CD4-positive, alpha-beta T cell (primary cell): Measurements from ENCODE around the gene RNF144A. TPM values are rescaled to one million over a fixed set of nuclear protein-coding genes. Genes with fewer than 3 reads are reported as not detected.
A peak's percentile ranks its signal among the peaks of the same experiment; 100 is the strongest.

Source experiments
- ATAC-seq: fragments of 200-7000 bp; cut with Tn5 transposase; one replicate; pipeline ENCODE4 v1.10.0; 2022; ENCODE audit warnings: mild to moderate bottlenecking; ENCODE audit not compliant: poor library complexity
- CTCF ChIA-PET: fragments of 350-600 bp; sonication (Branson Sonifier 250); formaldehyde crosslinking; loops from one replicate; lab custom pipeline; 2021; ENCODE audit warnings: antibody characterized with exemption, inconsistent platforms; lab: Charles Lee
- POLR2A ChIA-PET: fragments of 350-600 bp; sonication (Branson Sonifier 250); formaldehyde crosslinking; loops from one replicate; lab custom pipeline; 2021; ENCODE audit warnings: antibody characterized with exemption, inconsistent platforms; lab: Charles Lee
- DNase-seq, 14 experiments: peaks; one replicate each; pipeline ENCODE4 v3.0.0-alpha.2; 2013 to 2020; ENCODE audit warnings: mixed read lengths in 2 of 14
- H3K27ac ChIP-seq, 2 donors: one replicate each; pipeline versions ENCODE4 v1.5.1 to v1.7.0; 2013; ENCODE audit warnings: low read length in 2 of 2, low read depth in 1 of 2, mild to moderate bottlenecking in 1 of 2
- H3K27me3 ChIP-seq, 2 experiments: 1 replicate in 1 of 2; 2 replicates in 1 of 2; pipeline versions ENCODE4 v1.6.1 to v1.7.0; 2013; ENCODE audit warnings: low read length in 2 of 2, control low read depth in 1 of 2, mild to moderate bottlenecking in 1 of 2, moderate library complexity in 1 of 2; ENCODE audit not compliant: insufficient read depth in 2 of 2, control insufficient read depth in 1 of 2
- H3K36me3 ChIP-seq: one replicate; pipeline ENCODE4 v1.6.1; 2013; ENCODE audit warnings: low read length, control low read depth; ENCODE audit not compliant: insufficient read depth
- H3K4me1 ChIP-seq: one replicate; pipeline ENCODE4 v1.6.1; 2013; ENCODE audit warnings: low read length, control low read depth; ENCODE audit not compliant: insufficient read depth
- H3K4me3 ChIP-seq: one replicate; pipeline ENCODE4 v1.5.1; 2013; ENCODE audit warnings: mild to moderate bottlenecking, low read length, moderate library complexity
- H3K9me3 ChIP-seq, 2 experiments: 1 replicate in 1 of 2; 2 replicates in 1 of 2; pipeline versions ENCODE4 v1.6.1 to v1.7.0; 2013; ENCODE audit warnings: low read length in 2 of 2, mild to moderate bottlenecking in 2 of 2, control low read depth in 1 of 2, moderate library complexity in 1 of 2; ENCODE audit not compliant: control insufficient read depth in 1 of 2, insufficient read depth in 1 of 2
- H3K27ac Mint-ChIP-seq: one replicate; pipeline ENCODE4 v1.8.0; 2020; ENCODE audit warnings: mixed read lengths
- H3K27me3 Mint-ChIP-seq: one replicate; pipeline ENCODE4 v1.8.0; 2021; ENCODE audit warnings: mixed read lengths
- H3K36me3 Mint-ChIP-seq: one replicate; pipeline ENCODE4 v1.8.0; 2021; ENCODE audit warnings: low read depth, mixed read lengths
- H3K4me1 Mint-ChIP-seq: one replicate; pipeline ENCODE4 v1.8.0; 2021; ENCODE audit warnings: low read depth, mixed read lengths
- H3K4me3 Mint-ChIP-seq: one replicate; pipeline ENCODE4 v1.8.0; 2020; ENCODE audit warnings: mild to moderate bottlenecking, mixed read lengths
- H3K9me3 Mint-ChIP-seq: one replicate; pipeline ENCODE4 v1.8.0; 2020; ENCODE audit warnings: mixed read lengths
- CTCF ChIP-seq: fragments of 200-600 bp; IDR thresholded peaks from one replicate; pipeline ENCODE4 v1.8.0; 2022; ENCODE audit warnings: antibody characterized with exemption, mild to moderate bottlenecking
- intact Hi-C, 2 experiments: fragments of 100-400 bp; cut with DNase I in 1 of 2; cut with micrococcal nuclease in 1 of 2; formaldehyde crosslinking; loops; one replicate each; pipeline versions ENCODE4 v1.15.1 to v1.9.0; 2023 to 2025; cut with DNase I, micrococcal nuclease
- total RNA-seq, 174 experiments: library from RNA in 2 of 174; stranded (reverse) in 2 of 174; gene quantifications; one replicate each; pipeline ENCODE4 v1.2.3 and lab custom pipeline; 2021 to 2026

The RNF144A gene
- total RNA-seq, 2 experiments from 2014 or later, result 39.0 to 40.1 TPM

DNA sequence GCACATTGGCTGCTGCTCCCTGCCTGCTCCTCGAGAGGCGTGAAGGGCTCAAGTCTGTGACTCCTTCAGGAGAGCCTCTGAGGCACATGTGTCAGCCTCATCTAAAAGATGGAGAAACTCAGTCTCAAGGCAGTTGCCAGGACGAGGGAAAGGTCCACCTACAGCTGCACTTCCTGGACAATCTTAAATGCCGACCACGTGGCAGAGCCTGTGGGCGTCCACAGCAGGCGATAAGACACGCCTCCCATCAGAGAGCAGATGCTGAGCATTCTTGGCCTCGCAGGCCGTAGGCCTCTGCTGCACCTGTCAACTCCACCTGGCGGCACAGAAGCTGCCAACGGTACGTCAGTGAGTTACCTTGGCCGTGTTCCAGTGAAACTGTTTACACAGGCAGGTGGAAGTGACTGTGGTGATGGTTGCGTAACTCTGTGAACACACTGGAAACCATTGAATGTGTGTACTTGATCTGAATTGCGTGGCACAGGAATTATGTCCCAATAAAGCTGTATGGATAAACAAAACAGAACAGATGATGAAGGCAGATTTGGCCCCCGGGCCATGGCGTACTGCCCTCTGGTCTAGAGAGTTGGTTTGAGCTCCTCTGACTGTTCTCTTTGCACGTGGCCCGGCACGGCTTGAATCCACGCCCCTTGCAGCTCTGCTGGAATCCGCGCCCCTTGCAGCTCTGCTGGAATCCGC, 114.5 kb downstream of the RNF144A start:
- Histone ChIP-seq H3K4me3 (no peak overlapping the region), H3K27ac (no peak overlapping the region), H3K36me3 (peaks cover 77% of the 10 kb centered on the region), H3K27me3 (no peaks in the 10 kb centered on the region), H3K9me3 (no peaks in the 10 kb centered on the region), H3K4me1 (peaks cover 17% of the 10 kb centered on the region)
- TF ChIP-seq CTCF, result peak; percentile 28
- H3K4me3 Mint-ChIP-seq, result no peak overlapping the region
- ChIA-PET POLR2A (interaction anchor here (0.7 to 1.8 kb wide), 9 partner anchors 11 to 1650 kb away, joined by 3 to 7 read pairs (median 5); partner anchors contain the start of genes CMPK2 and ID2), CTCF (interaction anchor here (1.2 to 1.8 kb wide), 4 partner anchors 27 to 166 kb away, joined by 3 to 6 read pairs (median 4); partner anchors contain the start of gene CMPK2)
- H3K4me1 Mint-ChIP-seq, result peaks cover 16% of the 10 kb centered on the region
- peak; percentile 45 to 91 (median 61) for DNase-seq
- intact Hi-C loops, result loop anchor here in 1 of 2 experiments (5.0 kb wide), 1 partner anchor 119 kb away; no protein-coding TSS in a partner anchor
- no peaks in the 10 kb centered on the region for H3K27me3 Mint-ChIP-seq
- ATAC-seq, result peak; percentile 98
- peaks cover 92% of the 10 kb centered on the region for H3K36me3 Mint-ChIP-seq
- peak overlapping the region; percentile 89 for H3K27ac Mint-ChIP-seq
- H3K9me3 Mint-ChIP-seq, result no peaks in the 10 kb centered on the region

- no peak for TF ChIP-seq CTCF
- Histone ChIP-seq H3K27ac (no peak overlapping the region), H3K9me3 (no peaks in the 10 kb centered on the region), H3K4me3 (no peak overlapping the region), H3K4me1 (peaks cover 17% of the 10 kb centered on the region), H3K36me3 (peaks cover 75% of the 10 kb centered on the region), H3K27me3 (no peaks in the 10 kb centered on the region)
- Mint-ChIP-seq H3K4me3 (no peak overlapping the region), H3K36me3 (peaks cover 92% of the 10 kb centered on the region), H3K9me3 (no peaks in the 10 kb centered on the region), H3K4me1 (peaks cover 20% of the 10 kb centered on the region), H3K27me3 (no peaks in the 10 kb centered on the region), H3K27ac (peak overlapping the region; percentile 89)
- ATAC-seq (no peak), DNase-seq (no peak)
- ChIA-PET CTCF (interaction anchor here (1.2 to 1.8 kb wide), 4 partner anchors 27 to 167 kb away, joined by 3 to 6 read pairs (median 4); partner anchors contain the start of gene CMPK2), POLR2A (interaction anchor here (0.8 to 1.8 kb wide), 8 partner anchors 26 to 1650 kb away, joined by 3 to 7 read pairs (median 6); partner anchors contain the start of genes CMPK2 and ID2)
- intact Hi-C loops, result loop anchor here in 1 of 2 experiments (5.0 kb wide), 1 partner anchor 120 kb away; no protein-coding TSS in a partner anchor
Observed at GRCh38 chr2:7032371-7032770, 115.2 kb downstream of the RNF144A start.

DNA sequence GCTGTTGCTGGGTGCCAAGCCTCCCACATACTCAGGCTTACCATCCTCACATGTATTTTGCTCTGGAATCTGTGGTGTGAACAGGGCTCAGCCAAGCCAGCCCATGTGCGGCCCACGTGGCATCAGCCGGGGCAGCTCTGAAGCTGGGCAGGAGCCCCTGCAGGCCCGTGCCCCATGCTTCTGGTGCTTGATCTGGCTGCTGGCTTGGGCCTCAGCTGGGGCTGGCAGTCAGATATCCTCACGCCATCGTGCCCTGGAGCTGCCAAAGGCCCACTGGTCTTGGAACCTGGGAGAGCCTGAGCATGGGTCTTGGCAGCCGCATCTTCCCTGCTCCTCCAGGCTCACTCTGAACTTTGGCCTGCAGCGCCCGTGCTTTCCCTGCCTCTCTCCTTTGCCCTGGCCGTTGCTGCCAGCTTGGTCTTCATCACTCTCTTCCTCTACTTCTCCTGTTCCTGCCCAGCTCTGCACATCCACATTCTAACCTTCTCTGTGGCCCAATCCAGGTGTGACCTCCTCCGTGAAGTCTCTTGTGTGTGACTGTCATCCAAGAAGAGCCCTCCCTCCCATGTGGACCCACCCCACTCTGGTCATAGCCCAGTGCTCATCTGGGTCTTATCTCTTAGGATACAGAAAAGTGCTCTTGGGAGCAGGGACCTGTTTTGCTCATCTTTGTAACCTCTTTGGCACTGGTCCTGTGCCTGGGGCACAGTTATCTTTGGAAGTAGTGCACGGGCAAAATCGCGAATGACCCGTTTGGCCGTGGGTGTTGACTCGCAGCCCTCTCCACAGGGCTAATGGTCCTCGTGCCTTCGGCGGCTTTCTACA, 116.1 kb downstream of the RNF144A start:
- no peaks in the 10 kb centered on the region for H3K9me3 Mint-ChIP-seq
- H3K4me1 Mint-ChIP-seq, result peaks cover 27% of the 10 kb centered on the region
- peaks cover 97% of the 10 kb centered on the region for H3K36me3 Mint-ChIP-seq
- no peak overlapping the region for H3K4me3 ChIP-seq
- peaks cover 23% of the 10 kb centered on the region for H3K4me1 ChIP-seq
- no peaks in the 10 kb centered on the region for H3K27me3 ChIP-seq
- TF ChIP-seq CTCF, result no peak
- DNase-seq (no peak), ATAC-seq (no peak)
- H3K27me3 Mint-ChIP-seq, result no peaks in the 10 kb centered on the region
- peak overlapping the region; percentile 89 for H3K27ac Mint-ChIP-seq
- ChIA-PET CTCF (no interaction called here), POLR2A (interaction anchor here (0.5 kb wide), 1 partner anchor 1998 kb away, joined by 3 read pairs; no protein-coding TSS in a partner anchor)
- no peak overlapping the region for H3K4me3 Mint-ChIP-seq
- H3K27ac ChIP-seq, result no peak overlapping the region
- intact Hi-C loops, result loop anchor here in 1 of 2 experiments (5.0 kb wide), 1 partner anchor 121 kb away; no protein-coding TSS in a partner anchor
- H3K36me3 ChIP-seq, result peaks cover 69% of the 10 kb centered on the region
- no peaks in the 10 kb centered on the region for H3K9me3 ChIP-seq
